ENCODE data around the gene FSTL5.

Gene FSTL5

GRCh38 chr4:161604516-161605300 is 559.1 kb downstream of the FSTL5 start:
- DNase-seq (ENCODE audit: low spot score), result peak; percentile 20

GRCh38 chr4:161601011-161601410 is 562.8 kb downstream of the FSTL5 start:
- no peak for TF ChIP-seq CTCF (IDR thresholded peaks at IDR 0.05; ENCODE audit: extremely low read depth, missing control alignments)
- DNase-seq (ENCODE audit: low spot score), result no peak

More at GRCh38 chr4:161604516-161605300, 559.1 kb downstream of the FSTL5 start:
- TF ChIP-seq CTCF (IDR thresholded peaks at IDR 0.05; ENCODE audit: extremely low read depth, missing control alignments), result no peak

GRCh38 chr4:161595230-161595771 is 568.5 kb downstream of the FSTL5 start:
- DNase-seq (ENCODE audit: low spot score), result no peak
- TF ChIP-seq CTCF (IDR thresholded peaks at IDR 0.05; ENCODE audit: extremely low read depth, missing control alignments), result no peak

GRCh38 chr4:161585011-161585410 is 578.8 kb downstream of the FSTL5 start:
- TF ChIP-seq CTCF (IDR thresholded peaks at IDR 0.05; ENCODE audit: extremely low read depth, missing control alignments), result no peak
- no peak for DNase-seq (ENCODE audit: low spot score)

GRCh38 chr4:161583549-161583948 is 580.3 kb downstream of the FSTL5 start:
- no peak for TF ChIP-seq CTCF (IDR thresholded peaks at IDR 0.05; ENCODE audit: extremely low read depth, missing control alignments)
- no peak for DNase-seq (ENCODE audit: low spot score)

GRCh38 chr4:161581262-161582230 is 582.3 kb downstream of the FSTL5 start:
- DNase-seq (ENCODE audit: low spot score), result no peak
- no peak for TF ChIP-seq CTCF (IDR thresholded peaks at IDR 0.05; ENCODE audit: extremely low read depth, missing control alignments)

Measured in GM20000 (cell line).